ENCODE measurements around the gene IFNL1. TPM values are rescaled to one million over a fixed set of nuclear protein-coding genes. Genes with fewer than 3 reads are reported as not detected.
"Not testable (repeated sequence)": the region's sequence is repeated elsewhere in the genome, so short reads cannot be mapped to it uniquely, and the experiment has no call there.

The IFNL1 gene
- total RNA-seq, 1 donor, result not detected

DNA sequence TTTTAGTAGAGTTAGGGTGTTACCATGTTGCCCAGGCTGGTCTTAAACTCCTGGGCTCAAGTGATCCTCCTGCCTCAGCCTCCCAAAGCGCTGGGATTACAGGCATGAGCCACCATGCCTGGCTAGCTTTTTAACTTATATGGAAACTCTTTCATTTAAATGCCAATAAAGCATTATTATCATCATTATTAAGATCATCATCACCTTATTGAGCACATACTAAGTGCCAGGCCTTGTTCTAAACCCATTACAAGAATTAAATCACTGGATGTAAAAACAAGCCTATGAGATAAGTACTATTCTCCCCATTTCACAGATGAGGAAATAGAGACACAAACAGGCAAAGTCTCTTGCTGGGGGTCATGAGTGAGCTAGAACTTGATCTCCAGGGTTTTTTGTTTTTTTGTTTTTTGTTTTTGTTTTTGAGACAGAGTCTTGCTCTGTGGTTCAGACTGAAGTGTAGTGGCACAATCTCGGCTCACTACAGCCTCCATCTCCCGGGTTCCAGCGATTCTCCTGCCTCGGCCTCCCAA is 38.3 kb downstream of the IFNL1 start:
- TF ChIP-seq, protein P1, sequence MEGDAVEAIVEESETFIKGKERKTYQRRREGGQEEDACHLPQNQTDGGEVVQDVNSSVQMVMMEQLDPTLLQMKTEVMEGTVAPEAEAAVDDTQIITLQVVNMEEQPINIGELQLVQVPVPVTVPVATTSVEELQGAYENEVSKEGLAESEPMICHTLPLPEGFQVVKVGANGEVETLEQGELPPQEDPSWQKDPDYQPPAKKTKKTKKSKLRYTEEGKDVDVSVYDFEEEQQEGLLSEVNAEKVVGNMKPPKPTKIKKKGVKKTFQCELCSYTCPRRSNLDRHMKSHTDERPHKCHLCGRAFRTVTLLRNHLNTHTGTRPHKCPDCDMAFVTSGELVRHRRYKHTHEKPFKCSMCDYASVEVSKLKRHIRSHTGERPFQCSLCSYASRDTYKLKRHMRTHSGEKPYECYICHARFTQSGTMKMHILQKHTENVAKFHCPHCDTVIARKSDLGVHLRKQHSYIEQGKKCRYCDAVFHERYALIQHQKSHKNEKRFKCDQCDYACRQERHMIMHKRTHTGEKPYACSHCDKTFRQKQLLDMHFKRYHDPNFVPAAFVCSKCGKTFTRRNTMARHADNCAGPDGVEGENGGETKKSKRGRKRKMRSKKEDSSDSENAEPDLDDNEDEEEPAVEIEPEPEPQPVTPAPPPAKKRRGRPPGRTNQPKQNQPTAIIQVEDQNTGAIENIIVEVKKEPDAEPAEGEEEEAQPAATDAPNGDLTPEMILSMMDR (IDR thresholded peaks at IDR 0.05; ENCODE audit: insufficient read depth, low read length), result no peak
- no peak for DNase-seq (ENCODE audit: low read depth)
- no peak overlapping the region for H3K4me3 ChIP-seq (ENCODE audit: low read depth, low read length)

DNA sequence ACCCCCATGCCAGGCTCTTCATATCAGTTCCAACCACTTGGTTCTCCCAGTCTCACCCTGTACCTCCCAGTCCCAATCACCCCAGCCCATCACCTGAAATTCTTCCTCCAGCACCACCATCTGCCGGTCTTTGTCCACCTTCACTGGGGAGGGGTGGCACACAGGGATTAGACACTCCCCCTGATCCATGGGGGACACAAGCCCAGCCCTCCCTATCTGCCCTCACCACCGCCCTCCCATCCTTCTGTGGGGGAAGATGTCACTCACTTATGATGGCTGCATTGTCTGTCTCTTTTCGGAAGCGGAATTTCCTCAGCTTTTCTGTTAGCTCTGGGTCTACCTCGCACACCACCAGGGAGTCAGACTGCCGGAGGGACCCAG is 39.0 kb downstream of the IFNL1 start:
- TF ChIP-seq, protein P1 (IDR thresholded peaks at IDR 0.05; ENCODE audit: insufficient read depth, low read length), result no peak
- no peak overlapping the region for H3K4me3 ChIP-seq (ENCODE audit: low read depth, low read length)
- DNase-seq (ENCODE audit: low read depth), result no peak

DNA sequence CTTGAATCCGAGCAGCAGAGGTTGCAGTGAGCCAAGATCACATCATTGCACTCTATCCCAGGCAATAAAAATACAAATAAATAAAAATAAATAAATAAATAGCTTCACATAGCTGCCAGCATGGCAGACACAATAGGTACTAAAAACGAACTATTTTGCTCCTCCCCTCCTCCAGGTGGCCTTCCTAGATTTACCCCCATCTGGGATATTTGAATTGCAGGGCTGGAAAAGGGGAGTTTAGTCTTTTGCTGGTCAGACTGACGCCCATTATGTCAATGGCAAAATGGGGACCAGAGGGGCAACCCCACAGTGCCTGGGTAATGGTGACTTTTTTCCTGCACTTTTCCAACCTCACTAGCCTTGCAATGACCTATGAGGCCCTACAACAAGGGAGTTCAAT is 40.3 kb downstream of the IFNL1 start:
- DNase-seq (ENCODE audit: low read depth), result no peak

DNA sequence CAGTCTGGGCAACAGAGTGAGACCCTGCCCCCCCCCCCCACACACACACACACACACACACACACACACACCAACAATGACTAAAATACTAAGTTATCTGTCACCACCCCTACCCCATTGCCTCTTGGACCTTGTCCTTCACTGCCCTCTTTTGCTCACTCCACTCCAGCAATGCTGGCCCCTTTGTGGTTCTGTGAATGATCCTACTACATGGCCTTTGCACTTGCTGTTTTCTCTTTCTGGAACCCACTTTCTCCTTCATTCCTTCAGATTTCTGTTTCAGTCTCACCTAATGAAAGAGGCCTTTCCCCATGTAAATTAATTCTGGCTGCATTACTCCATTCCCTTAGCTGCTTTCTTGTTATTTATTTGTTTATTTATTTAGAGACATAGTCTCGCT is 43.5 kb downstream of the IFNL1 start:
- DNase-seq (ENCODE audit: low read depth), result no peak
- TF ChIP-seq, protein P1 (IDR thresholded peaks at IDR 0.05; ENCODE audit: insufficient read depth, low read length), result no peak
- no peak overlapping the region for H3K4me3 ChIP-seq (ENCODE audit: low read depth, low read length)

More for the DNA sequence above, 40.3 kb downstream of the IFNL1 start:
- no peak overlapping the region for H3K4me3 ChIP-seq (ENCODE audit: low read depth, low read length)
- TF ChIP-seq, protein P1 (IDR thresholded peaks at IDR 0.05; ENCODE audit: insufficient read depth, low read length), result no peak

DNA sequence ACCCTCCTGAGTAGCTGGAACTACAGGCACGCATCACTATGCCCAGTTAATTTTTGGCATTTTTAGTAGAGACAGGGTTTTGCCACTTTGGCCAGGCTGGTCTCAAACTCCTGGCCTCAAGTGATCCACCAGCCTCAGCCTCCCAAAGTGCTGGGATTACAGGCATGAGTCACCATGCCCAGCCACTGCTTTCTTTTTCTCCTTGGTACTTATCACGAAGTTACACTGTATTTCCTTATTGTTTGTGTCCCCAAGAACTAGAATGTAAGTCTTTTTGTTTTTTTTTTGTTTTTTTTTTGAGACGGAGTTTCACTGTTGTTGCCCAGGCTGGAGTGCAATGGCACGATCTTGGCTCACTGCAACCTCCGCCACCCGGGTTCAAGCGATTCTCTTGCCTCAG is 43.9 kb downstream of the IFNL1 start:
- not testable (repeated sequence) for DNase-seq (ENCODE audit: low read depth)

DNA sequence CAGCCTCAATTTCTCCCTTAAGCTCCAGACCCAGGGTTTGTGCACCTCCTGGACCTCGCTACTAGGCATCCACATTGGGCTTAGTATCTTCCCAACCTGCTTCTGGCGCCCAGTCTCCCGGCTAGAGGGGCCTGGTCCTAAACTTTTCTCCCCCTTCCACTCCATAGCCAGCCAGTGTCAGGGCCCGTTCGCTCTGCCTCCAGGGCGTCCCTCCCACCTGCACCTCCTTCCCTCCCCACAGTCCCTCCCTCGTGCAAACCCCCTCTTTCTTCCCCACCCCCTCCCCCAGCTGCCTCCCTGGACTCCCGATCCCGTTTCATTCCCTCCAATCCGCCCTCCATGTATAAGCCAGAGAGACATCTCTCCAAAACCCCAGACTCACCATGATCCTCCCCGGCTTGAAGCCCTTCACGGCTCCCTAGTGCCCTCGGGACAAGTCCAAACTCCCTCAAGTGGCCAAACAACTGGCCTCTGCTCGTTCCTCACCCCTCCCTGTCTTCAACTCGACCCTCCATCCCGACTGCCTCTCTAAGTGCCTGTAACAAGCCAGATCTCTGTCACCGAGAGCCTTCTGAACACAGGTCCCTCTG is 45.0 kb downstream of the IFNL1 start:
- TF ChIP-seq, protein P1 (IDR thresholded peaks at IDR 0.05; ENCODE audit: insufficient read depth, low read length), result peak; percentile 27
- H3K4me3 ChIP-seq (ENCODE audit: low read depth, low read length), result peak overlapping the region; percentile 99
- no peak for DNase-seq (ENCODE audit: low read depth)

More for the DNA sequence above, 43.9 kb downstream of the IFNL1 start:
- not testable (repeated sequence) for H3K4me3 ChIP-seq (ENCODE audit: low read depth, low read length)

DNA sequence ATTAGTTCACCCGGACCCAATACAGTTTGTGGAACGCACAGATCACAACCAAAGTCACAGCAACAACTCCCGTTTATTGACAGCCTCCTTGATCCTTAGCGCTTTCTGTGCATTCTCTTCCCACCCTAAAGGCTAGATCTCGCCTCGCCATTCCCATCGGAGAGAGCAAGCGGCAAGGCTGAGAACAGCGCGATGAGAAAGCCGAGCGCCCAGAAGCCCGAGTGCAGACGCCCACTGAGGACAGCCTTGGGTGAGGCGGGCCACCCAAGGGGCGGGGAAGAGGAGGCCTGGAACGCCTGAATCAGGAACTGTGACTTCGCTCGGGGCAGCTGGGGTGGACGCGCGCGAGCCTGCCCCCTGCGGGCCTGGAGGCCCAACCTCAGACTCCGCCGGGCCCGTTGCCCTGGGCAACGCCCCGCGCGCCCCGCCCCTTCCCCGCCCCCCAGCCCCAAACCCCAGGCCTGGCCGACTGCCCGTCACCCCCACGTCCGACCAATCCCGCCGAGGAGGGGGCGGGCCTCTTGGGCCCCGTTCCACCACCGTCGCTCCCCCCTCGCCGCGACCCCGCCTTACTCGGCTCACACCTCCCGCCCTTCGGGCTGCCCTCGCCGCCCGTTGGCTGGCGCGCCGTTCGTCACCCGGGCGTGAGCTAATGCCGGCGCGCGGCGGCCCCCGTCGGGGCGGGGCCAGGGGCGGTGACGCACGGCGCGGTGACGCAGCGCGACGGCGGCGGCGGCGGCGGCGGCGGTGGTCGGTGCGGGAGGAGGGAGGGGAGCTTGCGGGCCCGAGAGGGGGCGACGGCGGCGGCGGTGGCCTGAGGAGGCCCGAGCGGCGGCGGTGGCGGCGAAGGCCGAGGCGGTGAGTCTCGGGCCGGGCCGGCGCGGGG is 45.8 kb downstream of the IFNL1 start, which contains the start of gene SAMD4B:
Gene SAMD4B, plus strand, starts transcription at position 703 of the 886 bp plus-strand sequence. CDS start 14,473 bp downstream, outside the sequence.
- H3K4me3 ChIP-seq (ENCODE audit: low read depth, low read length), result peak within 1 kb of the TSS; percentile 99
- TF ChIP-seq, protein P1 (IDR thresholded peaks at IDR 0.05; ENCODE audit: insufficient read depth, low read length), result peak; percentile 66
- peak; percentile 97 for DNase-seq (ENCODE audit: low read depth)
